ENCODE measurements around the gene TMEM138.

TMEM138 gene

GRCh38 chr11:61342207-61342803 is 19.9 kb upstream of the TMEM138 start:
- DNase-seq (ENCODE audit: low spot score), result no peak

- DNase-seq (ENCODE audit: low spot score), result no peak
These were observed 18.1 kb upstream of the TMEM138 start for GRCh38 chr11:61343792-61344745.

- DNase-seq (ENCODE audit: low spot score), result peak; percentile 62
These were observed 17.0 kb upstream of the TMEM138 start for GRCh38 chr11:61345170-61345610.

GRCh38 chr11:61345954-61346843 is 16.0 kb upstream of the TMEM138 start:
- no peak for DNase-seq (ENCODE audit: low spot score)

GRCh38 chr11:61347916-61348461 is 14.2 kb upstream of the TMEM138 start:
- no peak for DNase-seq (ENCODE audit: low spot score)

GRCh38 chr11:61349189-61349751 is 12.9 kb upstream of the TMEM138 start:
- no peak for DNase-seq (ENCODE audit: low spot score)

- DNase-seq (ENCODE audit: low spot score), result no peak
These were observed 12.3 kb upstream of the TMEM138 start for GRCh38 chr11:61349916-61350315.

- no peak for DNase-seq (ENCODE audit: low spot score)
These were observed 11.8 kb upstream of the TMEM138 start for GRCh38 chr11:61350336-61350735.

- no peak for DNase-seq (ENCODE audit: low spot score)
These were observed 11.4 kb upstream of the TMEM138 start for GRCh38 chr11:61350803-61351202.

GRCh38 chr11:61352038-61352437 is 10.1 kb upstream of the TMEM138 start:
- DNase-seq (ENCODE audit: low spot score), result no peak

GRCh38 chr11:61353131-61354067 is 8.8 kb upstream of the TMEM138 start:
- DNase-seq (ENCODE audit: low spot score), result no peak

GRCh38 chr11:61354208-61354607 is 8.0 kb upstream of the TMEM138 start:
- no peak for DNase-seq (ENCODE audit: low spot score)

GRCh38 chr11:61356706-61357105 is 5.5 kb upstream of the TMEM138 start:
- DNase-seq (ENCODE audit: low spot score), result no peak

GRCh38 chr11:61357233-61357893 is 4.8 kb upstream of the TMEM138 start:
- no peak for DNase-seq (ENCODE audit: low spot score)

GRCh38 chr11:61357894-61358239 is 4.3 kb upstream of the TMEM138 start:
- no peak for DNase-seq (ENCODE audit: low spot score)

- DNase-seq (ENCODE audit: low spot score), result no peak
These were observed 3.6 kb upstream of the TMEM138 start for GRCh38 chr11:61358566-61358965.

- no peak for DNase-seq (ENCODE audit: low spot score)
These were observed 2.7 kb upstream of the TMEM138 start for GRCh38 chr11:61359516-61359915.

- DNase-seq (ENCODE audit: low spot score), result no peak
These were observed 885 bp upstream of the TMEM138 start for GRCh38 chr11:61361237-61361740.

- DNase-seq (ENCODE audit: low spot score), result peak; percentile 53
These were observed 335 bp downstream of the TMEM138 start for GRCh38 chr11:61362542-61362875.
